Muscle layer of duodenum (tissue), 2 donors: ENCODE measurements around the gene MFAP2.

Experiments used
- H3K27ac ChIP-seq: one replicate; pipeline ENCODE4 v1.7.0; 2013; ENCODE audit warnings: mild to moderate bottlenecking, low read length
- H3K27me3 ChIP-seq: one replicate; pipeline ENCODE4 v1.7.0; 2013; ENCODE audit warnings: low read depth, mild to moderate bottlenecking, control low read depth, low read length
- H3K36me3 ChIP-seq, 2 donors: one replicate each; pipeline ENCODE4 v1.7.0; 2013; ENCODE audit warnings: low read length in 2 of 2, control low read depth in 1 of 2, mild to moderate bottlenecking in 1 of 2; ENCODE audit not compliant: insufficient read depth in 2 of 2, control insufficient read depth in 1 of 2
- H3K4me1 ChIP-seq, 2 donors: one replicate each; pipeline ENCODE4 v1.7.0; 2013; ENCODE audit warnings: low read length in 2 of 2, mild to moderate bottlenecking in 2 of 2, control low read depth in 1 of 2, moderate library complexity in 1 of 2; ENCODE audit not compliant: insufficient read depth in 2 of 2, control insufficient read depth in 1 of 2
- H3K4me3 ChIP-seq, 2 donors: one replicate each; pipeline ENCODE4 v1.7.0; 2013; ENCODE audit warnings: low read length in 2 of 2, low read depth in 1 of 2, mild to moderate bottlenecking in 1 of 2
- H3K9me3 ChIP-seq, 2 donors: one replicate each; pipeline ENCODE4 v1.7.0; 2013; ENCODE audit warnings: low read length in 2 of 2, control low read depth in 1 of 2, mild to moderate bottlenecking in 1 of 2; ENCODE audit not compliant: control insufficient read depth in 1 of 2
- donor health status: healthy.

The MFAP2 gene, protein sequence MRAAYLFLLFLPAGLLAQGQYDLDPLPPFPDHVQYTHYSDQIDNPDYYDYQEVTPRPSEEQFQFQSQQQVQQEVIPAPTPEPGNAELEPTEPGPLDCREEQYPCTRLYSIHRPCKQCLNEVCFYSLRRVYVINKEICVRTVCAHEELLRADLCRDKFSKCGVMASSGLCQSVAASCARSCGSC

DNA sequence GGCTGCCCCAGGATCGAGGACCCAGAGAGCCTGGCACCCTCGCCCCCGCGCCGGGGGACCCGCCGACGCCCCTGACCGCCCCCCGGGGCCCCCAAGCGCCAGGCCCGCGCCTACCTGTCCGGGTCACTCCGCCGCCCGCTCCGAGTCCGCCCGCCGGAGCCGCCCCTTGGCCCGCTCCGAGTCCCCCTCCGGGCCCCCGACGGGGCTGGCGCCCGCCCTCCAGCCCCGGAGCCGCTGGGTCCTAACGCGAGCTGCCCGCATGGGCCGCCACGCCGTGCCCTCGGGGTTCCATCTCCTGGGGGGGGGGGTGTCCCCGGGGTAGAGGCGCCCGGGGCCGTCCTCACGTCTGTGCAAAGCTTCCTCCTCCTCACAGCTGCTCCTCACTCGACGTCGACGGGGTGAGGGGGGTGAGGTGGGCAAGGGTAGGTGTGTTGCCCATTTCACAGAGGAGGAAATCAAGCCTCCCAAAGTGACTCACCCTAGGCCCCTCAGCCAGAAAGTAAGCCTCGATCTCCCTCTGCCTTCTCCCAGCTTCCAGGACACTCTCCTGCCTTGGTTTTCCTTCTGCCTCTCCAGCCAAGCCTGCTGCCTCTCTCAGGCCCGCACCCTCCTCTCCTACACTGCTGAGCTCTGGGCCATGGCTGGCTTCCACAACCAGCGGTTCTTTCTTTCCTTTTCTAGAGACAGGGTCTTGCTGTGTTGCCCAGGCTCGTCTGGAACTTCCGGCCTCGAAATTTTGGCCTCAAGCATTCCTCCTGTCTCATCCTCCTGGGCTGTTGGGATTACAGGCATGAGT lies at the start of gene MFAP2:
TSS of gene MFAP2 (minus strand) at position 148 of the 796 bp plus-strand sequence. CDS start 2,347 bp downstream, outside the sequence.
- peak within 1 kb of the TSS in 1 of 2 donors; percentile 56 for H3K4me3 ChIP-seq
- H3K27me3 ChIP-seq: no peaks in the 10 kb centered on the region
- H3K27ac ChIP-seq: no peak within 1 kb of the TSS
- peaks cover 0 to under 1% of the 10 kb centered on the region in 2 donors for H3K36me3 ChIP-seq
- no peaks in the 10 kb centered on the region for H3K9me3 ChIP-seq
- H3K4me1 ChIP-seq: peaks cover 0 to 22% of the 10 kb centered on the region in 2 donors

DNA sequence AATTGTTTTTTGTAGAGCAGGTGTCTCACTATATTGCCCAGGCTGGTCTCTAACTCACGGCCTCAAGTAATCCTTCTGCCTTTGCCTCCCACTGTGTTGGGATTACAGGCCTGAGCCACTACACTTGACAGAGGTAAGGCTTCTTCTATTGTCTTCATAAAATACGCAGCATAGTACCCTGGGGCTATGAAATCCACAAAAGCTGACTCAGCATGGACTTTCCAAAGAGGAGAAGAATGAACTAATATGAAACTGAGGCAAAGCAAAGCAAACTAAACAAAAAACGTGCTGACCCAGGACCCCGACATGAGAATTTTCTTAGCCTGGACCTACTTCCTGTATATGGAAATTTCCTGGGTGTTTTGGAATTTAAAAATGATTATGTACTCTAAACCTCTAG lies 49.8 kb upstream of the MFAP2 start:
- H3K4me1 ChIP-seq: no peaks in the 10 kb centered on the region
- no peak overlapping the region for H3K27ac ChIP-seq
- H3K27me3 ChIP-seq: no peaks in the 10 kb centered on the region
- peaks cover 35 to 48% of the 10 kb centered on the region in 2 donors for H3K36me3 ChIP-seq
- no peaks in the 10 kb centered on the region for H3K9me3 ChIP-seq
- no peak overlapping the region for H3K4me3 ChIP-seq

DNA sequence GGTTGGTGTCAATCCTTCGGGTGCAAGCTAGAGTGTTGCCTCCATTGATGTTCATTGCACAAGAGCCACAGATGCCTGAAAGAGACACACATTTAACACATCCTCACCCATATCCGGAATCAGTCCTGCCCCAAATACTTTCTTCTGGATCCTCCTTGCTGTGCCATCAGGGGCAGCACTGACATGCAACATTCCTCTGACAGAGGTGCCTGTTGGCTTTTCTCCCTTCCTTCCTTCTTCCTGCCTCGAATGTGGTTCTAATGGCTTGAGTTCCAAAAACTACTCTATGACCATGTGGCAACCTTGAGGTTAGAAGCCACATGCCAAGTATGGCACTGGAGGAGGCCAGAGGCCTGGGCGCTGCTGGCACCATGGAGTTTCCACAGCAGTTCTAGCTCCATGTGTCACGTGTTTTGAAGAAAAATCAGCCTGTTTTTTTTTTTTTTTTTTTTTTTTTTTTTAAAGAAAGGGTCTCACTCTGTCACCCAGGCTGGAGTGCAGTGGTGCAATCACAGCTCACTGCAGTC lies 48.3 kb upstream of the MFAP2 start:
- H3K4me1 ChIP-seq: no peaks in the 10 kb centered on the region
- peaks cover 49 to 60% of the 10 kb centered on the region in 2 donors for H3K36me3 ChIP-seq
- H3K4me3 ChIP-seq: no peak overlapping the region
- no peaks in the 10 kb centered on the region for H3K9me3 ChIP-seq
- no peak overlapping the region for H3K27ac ChIP-seq
- H3K27me3 ChIP-seq: no peaks in the 10 kb centered on the region

DNA sequence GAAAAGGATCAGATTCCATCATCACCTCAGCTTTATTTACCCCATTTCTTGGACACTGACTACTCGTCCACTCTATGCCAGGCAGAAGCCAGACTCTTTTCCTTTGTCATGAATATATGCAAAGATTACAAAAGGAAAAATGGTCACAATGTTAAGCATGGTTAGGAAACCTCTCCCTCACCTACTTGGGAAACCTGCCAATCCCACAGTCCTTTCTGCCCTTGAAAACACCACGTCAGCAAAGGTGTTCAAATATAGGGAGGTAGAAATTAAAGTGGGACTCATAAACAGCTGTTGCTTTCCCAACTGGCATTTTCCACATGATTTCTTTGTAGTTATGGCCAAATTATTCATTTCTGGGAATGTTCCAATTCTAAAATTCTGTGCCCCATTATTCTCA lies 47.5 kb upstream of the MFAP2 start:
- Histone ChIP-seq H3K4me1 (no peaks in the 10 kb centered on the region), H3K9me3 (no peaks in the 10 kb centered on the region), H3K27ac (no peak overlapping the region), H3K4me3 (no peak overlapping the region), H3K27me3 (no peaks in the 10 kb centered on the region), H3K36me3 (peaks cover 55 to 62% of the 10 kb centered on the region in 2 donors)

DNA sequence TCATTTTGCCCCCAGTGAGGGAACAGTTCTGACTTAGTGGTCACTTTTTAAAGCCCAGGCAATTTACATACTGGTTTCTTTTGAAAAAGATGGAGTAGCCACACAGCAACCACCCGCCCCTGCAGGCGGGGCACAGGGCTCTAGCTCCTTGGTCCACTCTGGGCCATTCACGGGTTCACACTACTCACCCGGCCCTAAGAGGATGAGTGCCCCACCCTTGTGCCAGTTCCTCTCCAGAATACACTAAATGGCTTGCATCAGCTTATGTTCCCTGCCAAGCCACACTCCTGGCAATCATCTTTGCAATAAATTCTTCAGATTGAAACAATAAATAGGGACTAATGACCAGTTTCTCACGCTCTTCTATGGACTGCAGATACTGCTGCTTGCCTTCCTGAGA lies 47.0 kb upstream of the MFAP2 start:
- Histone ChIP-seq H3K4me3 (no peak overlapping the region), H3K9me3 (no peaks in the 10 kb centered on the region), H3K27me3 (no peaks in the 10 kb centered on the region), H3K27ac (no peak overlapping the region), H3K36me3 (peaks cover 55 to 62% of the 10 kb centered on the region in 2 donors), H3K4me1 (no peaks in the 10 kb centered on the region)

DNA sequence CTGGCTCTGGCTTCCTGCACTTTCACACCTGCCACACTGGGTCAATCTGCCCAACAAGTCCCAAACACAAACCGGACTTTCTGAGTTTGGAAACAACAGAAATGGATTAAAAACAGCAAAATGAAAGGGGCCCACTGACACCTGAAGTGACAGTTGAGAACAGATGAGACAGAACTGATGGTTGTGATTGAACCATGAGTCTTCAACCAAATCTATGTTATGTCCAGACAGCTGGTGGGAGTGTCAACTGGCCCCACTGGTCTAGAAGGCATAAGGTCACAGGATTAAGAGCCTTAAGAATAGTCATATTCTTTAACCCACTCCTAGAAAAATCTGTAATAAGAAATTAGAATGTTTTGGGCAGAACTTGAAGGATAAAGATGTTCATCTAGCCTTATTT lies 44.3 kb upstream of the MFAP2 start:
- no peaks in the 10 kb centered on the region for H3K27me3 ChIP-seq
- no peak overlapping the region for H3K27ac ChIP-seq
- no peak overlapping the region for H3K4me3 ChIP-seq
- peaks cover 69 to 82% of the 10 kb centered on the region in 2 donors for H3K36me3 ChIP-seq
- H3K4me1 ChIP-seq: no peaks in the 10 kb centered on the region
- H3K9me3 ChIP-seq: no peaks in the 10 kb centered on the region

DNA sequence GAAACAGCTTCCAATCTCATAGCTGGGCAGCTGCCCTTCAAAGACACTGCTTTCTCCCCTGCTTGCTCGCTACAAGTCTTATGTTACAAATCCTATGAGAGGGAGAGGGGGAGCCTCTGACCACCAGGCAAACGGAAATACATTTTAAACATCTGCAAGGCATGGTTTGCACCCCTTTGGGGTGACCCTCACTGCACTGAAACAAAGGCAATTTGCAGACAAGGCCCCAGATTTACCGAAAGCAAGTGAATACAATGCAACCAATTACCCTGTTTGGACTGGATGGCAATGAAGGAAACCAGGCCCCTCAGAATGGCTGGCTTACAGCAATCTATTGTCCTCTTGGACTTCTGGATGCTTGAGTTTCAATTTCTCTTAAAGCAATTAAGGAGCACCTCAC lies 43.2 kb upstream of the MFAP2 start:
- H3K27me3 ChIP-seq: no peaks in the 10 kb centered on the region
- no peaks in the 10 kb centered on the region for H3K9me3 ChIP-seq
- H3K27ac ChIP-seq: no peak overlapping the region
- no peaks in the 10 kb centered on the region for H3K4me1 ChIP-seq
- H3K4me3 ChIP-seq: no peak overlapping the region
- H3K36me3 ChIP-seq: peaks cover 76 to 88% of the 10 kb centered on the region in 2 donors

DNA sequence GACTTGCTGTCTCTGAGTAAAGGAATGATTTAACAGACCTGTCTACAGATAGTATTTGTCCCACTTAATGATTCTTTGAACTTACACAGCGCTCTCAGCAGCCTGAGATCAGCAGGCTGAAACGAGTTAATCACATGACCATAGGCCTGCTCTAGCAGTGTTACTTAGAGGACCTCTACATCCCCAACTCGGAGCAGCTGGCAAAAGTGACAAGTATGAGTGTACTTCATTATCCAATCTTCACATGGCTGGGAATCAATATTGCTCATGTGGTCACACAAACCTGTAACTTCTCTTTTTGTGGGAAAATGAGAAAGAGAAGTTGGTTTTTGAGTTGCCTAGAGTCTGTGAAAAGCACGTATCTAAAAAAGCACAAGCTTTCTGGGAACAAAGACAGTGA lies 42.7 kb upstream of the MFAP2 start:
- H3K9me3 ChIP-seq: no peaks in the 10 kb centered on the region
- H3K27ac ChIP-seq: no peak overlapping the region
- H3K4me3 ChIP-seq: no peak overlapping the region
- H3K27me3 ChIP-seq: no peaks in the 10 kb centered on the region
- H3K36me3 ChIP-seq: peaks cover 79 to 87% of the 10 kb centered on the region in 2 donors
- no peaks in the 10 kb centered on the region for H3K4me1 ChIP-seq

DNA sequence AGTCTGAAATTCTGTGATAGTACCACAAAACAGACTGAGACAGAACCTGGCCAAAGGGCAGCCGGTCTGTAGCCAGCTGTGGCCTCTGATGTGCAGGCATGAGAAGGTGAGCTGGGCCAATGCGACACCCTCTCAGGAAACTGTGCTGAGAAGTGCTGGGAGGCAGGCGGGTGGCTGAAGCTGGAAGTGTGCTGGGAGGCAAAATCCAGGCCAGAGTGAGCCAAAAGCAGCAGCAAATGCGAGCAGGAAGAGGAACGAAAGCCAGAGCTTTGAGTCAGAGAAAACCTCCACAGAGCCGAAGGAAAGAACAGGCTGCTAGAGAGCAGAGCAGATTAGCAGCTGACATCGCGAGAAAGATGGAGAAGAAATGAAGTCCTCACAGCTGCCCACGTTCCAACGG lies 41.5 kb upstream of the MFAP2 start:
- Histone ChIP-seq H3K4me1 (no peaks in the 10 kb centered on the region), H3K27me3 (no peaks in the 10 kb centered on the region), H3K36me3 (peaks cover 68 to 80% of the 10 kb centered on the region in 2 donors), H3K4me3 (no peak overlapping the region), H3K27ac (no peak overlapping the region), H3K9me3 (no peaks in the 10 kb centered on the region)

DNA sequence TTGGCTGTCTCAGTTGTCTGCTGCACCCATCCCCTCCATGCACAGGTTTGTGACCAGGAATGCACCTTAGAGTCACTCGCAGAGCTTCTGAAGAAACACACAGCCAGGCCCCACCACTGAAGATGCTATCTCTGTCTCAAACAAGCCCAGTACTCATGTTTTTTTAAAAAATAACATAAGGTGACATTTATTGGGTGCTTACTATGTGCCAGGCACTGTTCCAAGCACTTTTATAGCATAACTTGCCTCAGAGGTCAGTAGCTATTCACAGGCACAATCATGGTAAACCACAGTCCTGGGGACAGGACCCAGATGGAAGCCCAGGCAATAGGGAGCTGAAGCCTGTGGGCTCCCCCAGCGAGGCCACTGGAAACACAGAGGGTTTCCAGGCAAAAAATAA lies 40.1 kb upstream of the MFAP2 start:
- no peak overlapping the region for H3K4me3 ChIP-seq
- H3K27ac ChIP-seq: no peak overlapping the region
- no peaks in the 10 kb centered on the region for H3K27me3 ChIP-seq
- H3K36me3 ChIP-seq: peaks cover 63 to 72% of the 10 kb centered on the region in 2 donors
- H3K4me1 ChIP-seq: no peaks in the 10 kb centered on the region
- no peaks in the 10 kb centered on the region for H3K9me3 ChIP-seq

DNA sequence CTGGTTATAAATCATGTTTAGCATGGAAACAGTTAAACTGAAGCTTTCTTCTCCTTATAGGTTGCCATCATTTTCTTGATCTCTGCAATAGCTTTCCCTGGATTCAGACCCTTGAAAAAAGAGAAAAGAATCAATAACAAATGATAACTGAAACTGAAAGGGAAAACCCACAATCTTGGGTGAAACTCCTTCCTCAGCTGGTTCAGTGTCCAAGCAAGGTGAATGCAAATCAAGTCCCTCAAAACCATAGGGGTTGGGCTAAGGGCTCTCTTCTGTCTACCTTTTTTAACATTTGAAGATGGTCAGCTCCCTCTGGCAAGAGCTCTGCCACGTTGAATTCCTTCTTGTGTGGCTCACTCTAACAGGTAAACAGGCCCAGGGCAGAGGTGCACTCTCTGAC lies 38.4 kb upstream of the MFAP2 start:
- no peak overlapping the region for H3K27ac ChIP-seq
- no peaks in the 10 kb centered on the region for H3K27me3 ChIP-seq
- no peak overlapping the region for H3K4me3 ChIP-seq
- H3K36me3 ChIP-seq: peaks cover 51 to 59% of the 10 kb centered on the region in 2 donors
- no peaks in the 10 kb centered on the region for H3K4me1 ChIP-seq
- no peaks in the 10 kb centered on the region for H3K9me3 ChIP-seq
